PC-3 (cell line): Measurements from ENCODE around the gene TNPO2.

Experiments used
- CTCF ChIP-seq: fragments of 300-600 bp; sonication (generic); conservative IDR thresholded peaks from 2 replicates; pipeline ENCODE4 v1.5.1; 2017; ENCODE audit warnings: antibody characterized with exemption, low read depth, mild to moderate bottlenecking, low read length
- EZH2 ChIP-seq: fragments of 300-600 bp; sonication (generic); IDR thresholded peaks from one replicate; pipeline ENCODE4 v1.6.1; 2017; ENCODE audit warnings: antibody characterized with exemption, mild to moderate bottlenecking, low read length; ENCODE audit not compliant: unreplicated experiment

- no peak for TF ChIP-seq CTCF
- TF ChIP-seq EZH2: no peak
Observed at GRCh38 chr19:12730064-12730463, 6.3 kb upstream of the TNPO2 start.
